Measurements from ENCODE around the gene ERGIC1.

ERGIC1 gene

DNA sequence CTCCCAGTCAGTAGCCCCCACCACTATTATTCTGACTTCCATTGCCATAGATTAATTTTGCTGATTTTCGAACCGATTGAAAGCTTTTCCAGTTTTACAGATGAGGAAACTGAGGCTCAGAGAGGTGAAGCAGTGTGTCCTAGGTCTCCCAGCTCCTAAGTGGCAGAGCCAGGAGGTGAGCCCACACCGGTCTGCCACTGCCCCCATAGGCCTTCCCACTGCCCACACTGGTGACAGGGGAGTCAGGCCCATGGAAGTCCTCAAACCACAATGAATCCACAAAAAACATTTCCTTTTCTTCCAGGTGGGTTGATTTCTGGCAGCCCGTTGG, 70.2 kb downstream of the ERGIC1 start:
- no peak for FAIRE-seq

- FAIRE-seq = no peak
These were observed 70.7 kb downstream of the ERGIC1 start for GRCh38 chr5:172904643-172905345.

- FAIRE-seq = peak; percentile 99
These were observed 71.5 kb downstream of the ERGIC1 start for GRCh38 chr5:172905346-172906140.

GRCh38 chr5:172906436-172906835, 72.4 kb downstream of the ERGIC1 start:
- no peak for FAIRE-seq

DNA sequence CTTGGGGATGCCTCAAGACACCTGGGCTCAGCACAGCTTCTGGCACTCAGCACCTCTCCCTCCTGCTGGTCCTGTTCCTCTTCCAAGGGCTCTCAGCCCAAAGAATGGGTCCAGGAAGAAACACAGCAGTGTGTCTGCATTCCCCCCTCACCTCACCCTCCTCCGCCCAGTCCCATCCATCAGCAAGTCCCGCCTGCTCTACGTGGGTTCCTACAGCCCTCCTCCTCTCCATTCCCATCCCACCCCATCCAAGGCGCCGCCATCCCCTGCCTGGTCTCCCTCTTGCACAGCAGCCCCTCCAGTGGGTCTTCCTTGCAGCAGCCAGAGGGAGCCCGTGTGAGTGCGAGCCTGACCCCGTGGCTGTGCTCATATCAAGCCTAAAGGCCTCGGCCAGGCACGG, 72.8 kb downstream of the ERGIC1 start:
- FAIRE-seq = no peak

DNA sequence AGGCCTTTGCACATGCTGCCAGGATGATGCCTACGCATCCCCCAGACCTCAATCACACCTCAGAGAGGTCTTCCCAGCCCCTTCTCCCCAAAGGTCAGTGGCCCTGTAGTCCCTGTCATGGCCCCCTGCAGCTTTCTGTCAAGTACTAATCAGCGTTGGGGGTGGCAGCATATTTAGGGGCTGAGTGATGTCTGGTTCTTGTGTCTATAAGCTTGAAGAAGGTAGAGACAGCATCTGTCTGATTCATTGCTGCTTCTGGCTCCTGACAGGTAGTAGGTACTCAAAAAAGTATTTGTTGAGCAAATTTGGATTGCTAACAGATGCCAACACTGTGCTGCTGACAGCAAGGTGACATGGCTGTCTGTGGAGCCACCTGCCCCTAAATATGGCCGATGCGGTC, 73.6 kb downstream of the ERGIC1 start:
- no peak for FAIRE-seq

- FAIRE-seq = no peak
These were observed 74.6 kb downstream of the ERGIC1 start for GRCh38 chr5:172908662-172909061.

DNA sequence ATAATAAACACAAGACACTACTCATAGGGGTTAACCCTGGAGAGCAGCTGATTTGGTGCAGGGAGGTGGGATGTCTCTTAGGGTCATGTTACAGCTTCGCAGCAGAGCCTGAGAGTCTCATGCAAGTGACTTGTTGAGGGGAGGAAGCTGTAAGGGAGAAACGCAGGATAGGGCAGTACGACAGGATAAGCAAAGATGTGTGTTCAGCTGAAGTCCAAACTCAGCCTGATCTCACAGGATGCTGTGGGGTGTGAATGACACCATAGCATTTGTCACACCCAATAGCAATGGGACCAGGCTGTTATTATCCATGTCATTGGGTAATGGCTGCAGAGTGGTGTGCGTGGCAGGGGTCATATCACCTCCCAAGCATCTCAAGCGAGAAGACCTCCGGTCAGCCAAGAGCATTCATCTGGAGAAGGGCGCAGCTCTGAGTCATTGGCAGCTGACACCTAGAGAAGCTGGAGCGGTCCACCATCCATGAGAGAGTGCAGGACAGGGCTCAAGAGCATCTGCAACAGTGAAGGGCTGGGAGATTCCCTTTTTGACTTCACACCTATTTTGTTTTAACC, 76.0 kb downstream of the ERGIC1 start:
- no peak for FAIRE-seq

DNA sequence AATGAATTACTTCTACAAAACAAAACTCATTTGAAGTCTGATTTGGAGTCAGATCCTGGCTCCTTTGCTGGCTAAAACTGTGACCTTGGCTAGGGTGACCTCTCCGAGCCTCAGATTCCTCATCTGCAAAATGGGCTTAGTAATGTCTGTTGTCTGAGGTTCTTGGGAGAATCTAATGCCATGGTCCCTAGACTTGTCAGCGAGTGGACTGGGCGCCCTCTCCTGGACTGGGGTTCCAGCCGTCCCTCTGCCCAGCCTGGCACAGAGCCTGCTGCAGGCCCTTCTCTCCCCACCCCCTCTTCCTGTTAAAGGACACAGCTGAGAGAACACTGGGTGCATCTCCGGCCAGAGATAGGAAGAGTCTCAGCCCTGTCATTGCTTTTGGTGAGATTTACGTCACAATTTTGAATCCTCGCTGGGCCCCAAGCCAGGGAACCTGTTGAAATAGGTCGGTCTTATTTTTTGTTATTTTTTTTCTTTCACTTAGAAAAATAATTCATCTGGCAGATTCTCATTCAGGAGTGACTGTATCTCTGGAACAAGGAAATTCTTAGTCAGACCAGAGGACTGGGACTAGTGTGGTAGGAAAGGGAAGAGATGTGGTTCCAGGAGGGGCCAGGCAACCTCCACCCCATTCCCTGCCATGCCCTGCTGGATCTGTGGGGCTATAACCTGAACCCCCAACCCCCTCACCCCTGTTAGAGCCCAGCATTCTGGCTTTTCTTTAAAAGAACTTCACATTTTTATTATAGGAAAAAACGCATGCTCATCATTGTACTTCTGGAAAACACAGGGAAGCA, 77.0 kb downstream of the ERGIC1 start:
- FAIRE-seq = no peak

- no peak for FAIRE-seq
These were observed 77.5 kb downstream of the ERGIC1 start for GRCh38 chr5:172911628-172911880.

DNA sequence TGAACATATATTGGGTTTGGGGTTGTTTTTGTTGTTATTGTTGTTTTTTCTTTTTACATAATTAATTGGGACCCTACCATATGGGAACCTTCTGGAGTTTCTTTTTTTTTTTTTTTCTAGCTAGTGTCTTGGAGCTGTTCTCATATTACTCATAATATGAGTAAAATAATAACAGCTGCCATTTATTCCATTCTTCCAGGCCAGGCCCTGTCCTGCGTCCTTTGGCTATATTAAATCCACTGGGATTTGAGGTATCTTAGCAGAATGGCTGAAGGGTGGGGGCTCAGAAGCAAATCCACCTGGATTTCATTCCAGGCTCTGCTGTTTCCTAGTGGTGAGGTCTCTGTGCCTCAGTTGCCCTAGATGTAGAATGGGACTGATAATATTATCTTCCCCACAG, 77.9 kb downstream of the ERGIC1 start:
- no peak for FAIRE-seq

DNA sequence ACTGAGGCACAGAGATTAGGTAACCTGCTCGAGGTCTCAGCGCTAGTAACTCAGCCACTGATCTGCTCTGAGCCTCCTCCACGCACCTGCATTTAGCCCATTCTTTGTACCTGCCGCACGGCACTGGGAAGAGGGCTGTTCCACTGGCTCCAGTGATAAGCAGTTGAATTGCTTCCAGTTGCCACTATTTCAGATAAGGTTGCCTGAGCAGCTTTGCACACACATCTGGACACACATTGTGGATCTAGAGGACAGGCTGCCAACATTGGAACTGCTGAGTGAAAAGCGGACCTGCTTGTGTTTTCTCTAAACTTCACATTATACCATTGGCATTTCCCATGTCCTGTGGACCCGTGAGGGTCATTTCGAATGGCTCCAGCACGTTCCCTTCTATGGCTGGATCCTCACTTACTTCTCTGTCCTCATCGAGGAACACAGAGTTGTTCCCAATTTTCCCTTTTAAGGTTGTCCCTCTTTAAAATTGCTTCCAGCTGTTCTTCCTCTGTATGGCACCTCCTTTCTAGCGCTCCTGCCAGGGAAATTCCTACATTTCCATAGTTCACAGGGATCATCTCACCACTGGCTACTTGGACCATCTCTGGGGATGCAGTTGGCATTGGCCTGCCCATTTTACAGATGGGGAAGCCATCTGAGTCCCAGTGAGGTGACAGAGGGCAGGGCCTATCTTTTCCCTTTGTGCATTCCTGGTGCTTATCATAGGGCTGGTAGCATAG, 79.2 kb downstream of the ERGIC1 start:
- FAIRE-seq = no peak

- FAIRE-seq = no peak
These were observed 81.5 kb downstream of the ERGIC1 start for GRCh38 chr5:172915514-172915913.

DNA sequence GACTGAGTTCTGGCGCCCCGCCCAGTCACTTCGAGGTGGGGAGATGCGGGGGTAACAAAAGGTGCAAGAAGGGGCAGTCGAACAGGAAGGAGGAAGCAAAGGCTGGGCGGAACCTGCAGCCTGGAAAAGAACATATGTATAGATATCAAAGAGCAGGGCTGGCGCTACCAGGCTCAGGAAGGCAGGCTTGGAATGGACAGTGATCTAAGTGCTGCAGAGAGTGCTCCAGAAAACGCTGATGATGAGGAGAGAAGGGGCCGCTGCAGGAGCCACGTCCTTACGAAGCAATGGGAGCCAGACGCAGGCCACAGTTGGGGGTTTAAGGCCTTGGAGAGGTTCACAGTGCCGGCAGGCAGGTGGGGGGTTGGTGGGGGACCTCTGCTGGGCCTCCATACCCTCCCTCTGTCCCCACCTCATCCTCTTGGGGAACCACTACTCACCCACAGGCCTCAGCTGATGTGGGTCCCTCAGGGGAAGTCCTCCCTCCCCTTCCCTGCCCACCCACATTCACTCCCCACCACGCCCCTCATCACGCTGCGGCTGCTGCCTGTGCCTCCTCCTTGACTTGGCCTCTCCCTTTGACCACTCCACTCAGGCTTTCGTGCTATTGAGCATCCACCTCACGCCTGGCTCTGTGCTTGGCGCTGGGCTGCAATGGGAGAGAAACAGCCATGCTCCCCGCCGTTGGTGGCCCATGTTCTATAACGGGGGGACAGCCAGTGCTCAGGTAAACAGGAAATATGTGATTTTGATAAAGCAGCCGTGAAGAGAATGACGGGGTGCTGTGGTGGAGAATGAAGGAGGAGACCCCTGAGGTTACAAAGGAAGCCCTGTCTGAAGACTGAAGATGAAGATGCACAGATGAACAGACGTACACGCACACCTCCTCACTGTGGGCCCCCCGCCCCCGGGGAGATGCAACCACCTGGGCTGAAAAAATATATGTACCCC, 84.6 kb downstream of the ERGIC1 start:
- no peak for FAIRE-seq

DNA sequence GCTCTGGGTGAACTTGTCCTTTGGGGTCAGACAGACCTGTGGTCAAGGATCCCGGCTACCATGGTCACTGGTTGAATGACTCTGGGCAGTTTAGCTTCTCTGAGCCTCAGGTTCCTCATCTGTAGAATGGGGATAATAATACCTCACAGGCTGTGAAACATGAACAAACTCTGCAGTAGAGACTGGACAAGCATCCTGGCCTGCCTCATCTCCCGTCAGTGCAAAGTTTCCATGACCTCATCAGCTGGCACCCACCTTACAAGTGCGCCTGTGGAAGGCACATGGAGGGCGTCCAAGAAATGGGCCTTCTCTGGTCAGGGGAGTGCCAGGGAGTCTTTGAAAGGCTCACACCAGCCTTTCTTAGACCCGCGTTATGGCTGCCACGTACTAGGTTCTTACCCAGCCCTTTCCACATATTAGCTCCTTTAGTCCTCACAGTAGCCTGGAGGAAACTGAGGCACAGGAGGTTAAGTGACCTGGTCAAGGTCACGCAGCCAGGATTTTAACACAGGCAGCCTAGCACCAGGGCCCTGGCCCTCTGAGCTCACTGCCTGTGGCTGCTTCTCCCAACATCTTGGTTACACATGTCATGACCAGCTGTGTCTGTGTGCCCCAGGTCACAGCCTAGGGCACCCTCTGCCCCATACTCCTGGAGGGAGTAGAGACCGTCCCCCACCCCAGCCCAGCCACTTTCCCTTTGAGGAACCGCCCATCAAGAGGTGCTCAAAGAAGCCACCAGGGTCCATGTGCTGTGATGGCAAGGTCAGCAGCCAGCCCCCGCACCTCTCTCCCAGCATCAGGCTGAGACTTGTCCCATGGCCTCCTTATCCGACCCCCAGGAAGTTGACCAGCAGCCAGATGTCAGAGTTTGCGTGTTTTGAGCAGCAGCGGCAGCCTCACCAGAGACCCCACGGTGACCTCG, 85.7 kb downstream of the ERGIC1 start:
- FAIRE-seq = no peak

- FAIRE-seq = peak; percentile 60
These were observed 86.4 kb downstream of the ERGIC1 start for GRCh38 chr5:172920447-172920849.

DNA sequence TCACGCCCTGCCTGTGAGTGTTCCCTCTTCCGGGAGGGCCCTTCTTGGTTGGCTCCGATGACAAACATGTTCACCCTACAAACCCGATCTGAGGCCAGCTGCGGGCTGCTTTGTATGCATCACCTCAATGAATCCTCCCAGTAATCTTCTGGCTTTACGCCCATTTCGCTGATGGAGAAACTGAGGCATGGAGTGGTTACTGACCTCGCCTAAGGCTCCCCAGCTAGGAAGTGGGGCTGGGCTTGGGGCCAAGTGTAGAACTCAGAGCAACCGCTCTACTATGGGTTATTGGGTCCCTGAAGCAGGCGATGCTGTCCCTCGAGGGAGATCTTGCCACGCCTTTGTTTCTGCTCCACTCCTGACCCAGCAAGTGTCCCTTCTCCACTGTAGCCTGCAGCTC, 86.9 kb downstream of the ERGIC1 start:
- FAIRE-seq = no peak

- no peak for FAIRE-seq
These were observed 87.9 kb downstream of the ERGIC1 start for GRCh38 chr5:172921906-172922305.

DNA sequence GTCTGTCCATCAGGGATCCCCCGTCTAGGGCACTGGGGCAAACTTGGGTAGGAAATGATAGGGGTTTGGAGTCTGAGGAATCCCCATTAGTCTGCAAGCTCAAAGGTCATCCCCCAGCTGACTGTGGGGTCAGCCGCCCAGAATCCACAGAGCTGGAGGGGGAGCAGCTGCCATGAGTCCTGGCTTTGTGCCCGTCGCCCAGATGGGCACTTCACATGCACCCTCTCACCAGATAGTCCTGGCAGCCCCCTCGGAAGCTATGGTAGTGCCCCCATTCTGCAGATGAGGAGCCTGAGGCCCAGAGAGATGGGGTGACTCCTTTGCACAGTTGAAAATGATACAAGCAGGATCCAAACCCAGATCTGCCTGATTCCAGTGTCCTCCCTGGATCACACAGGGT, 89.5 kb downstream of the ERGIC1 start:
- FAIRE-seq = no peak

- FAIRE-seq = no peak
These were observed 91.4 kb downstream of the ERGIC1 start for GRCh38 chr5:172925336-172925948.
